ENCODE measurements around the gene NR1H2. TPM values are rescaled to one million over a fixed set of nuclear protein-coding genes. Genes with fewer than 3 reads are reported as not detected.

Gene NR1H2
- total RNA-seq, 1 experiment from 2014 or later, result 38.3 TPM

- intact Hi-C loops (cut with micrococcal nuclease; ENCODE audit: unreplicated experiment), result no loop called here
- no peak overlapping the region for H3K27ac Mint-ChIP-seq (ENCODE audit: unreplicated experiment)
- no peak for DNase-seq
- H3K4me1 Mint-ChIP-seq (ENCODE audit: low read depth, unreplicated experiment), result peaks cover 18% of the 10 kb centered on the region
- H3K9me3 ChIP-seq, result no peaks in the 10 kb centered on the region
- H3K9me3 Mint-ChIP-seq (ENCODE audit: unreplicated experiment), result no peaks in the 10 kb centered on the region
- ChIA-PET CTCF (no interaction called here), POLR2A (interaction anchor here (0.5 kb wide), 1 partner anchor 113 kb away, joined by 3 read pairs; no protein-coding TSS in a partner anchor)
- no peaks in the 10 kb centered on the region for H3K36me3 ChIP-seq (ENCODE audit: control insufficient read depth, insufficient read depth, low read length)
- no peak overlapping the region for H3K4me3 ChIP-seq (ENCODE audit: low read depth, low read length)
- no peak overlapping the region for H3K4me3 Mint-ChIP-seq (ENCODE audit: unreplicated experiment)
- no TSS peak for BruUV-seq (replicated peaks)
- peaks cover 13% of the 10 kb centered on the region for H3K36me3 Mint-ChIP-seq (ENCODE audit: insufficient read depth, unreplicated experiment)
- peaks cover 11% of the 10 kb centered on the region; the same call in 1 of the 2 replicates for H3K4me1 ChIP-seq
- H3K27me3 Mint-ChIP-seq (ENCODE audit: insufficient read depth, unreplicated experiment), result no peaks in the 10 kb centered on the region
- TF ChIP-seq CTCF (IDR thresholded peaks at IDR 0.05; ENCODE audit: insufficient read depth in 1 of 2, low read depth in 1 of 2, low read length in 1 of 2, severe bottlenecking in 1 of 2, unreplicated experiment in 1 of 2), result no peak
- H3K27me3 ChIP-seq (replicated peaks; ENCODE audit: control insufficient read depth, insufficient read depth, low read length), result no peaks in the 10 kb centered on the region
Observed at GRCh38 chr19:50420127-50420526, 43.9 kb downstream of the NR1H2 start.

- Histone ChIP-seq H3K27me3 (replicated peaks; ENCODE audit: control insufficient read depth, insufficient read depth, low read length) (no peaks in the 10 kb centered on the region), H3K9me3 (no peaks in the 10 kb centered on the region), H3K36me3 (ENCODE audit: control insufficient read depth, insufficient read depth, low read length) (no peaks in the 10 kb centered on the region), H3K4me3 (ENCODE audit: low read depth, low read length) (no peak overlapping the region), H3K4me1 (peaks cover 11% of the 10 kb centered on the region; the same call in 1 of the 2 replicates)
- Mint-ChIP-seq H3K4me3 (ENCODE audit: unreplicated experiment) (no peak overlapping the region), H3K27ac (ENCODE audit: unreplicated experiment) (no peak overlapping the region), H3K27me3 (ENCODE audit: insufficient read depth, unreplicated experiment) (no peaks in the 10 kb centered on the region), H3K4me1 (ENCODE audit: low read depth, unreplicated experiment) (peaks cover 18% of the 10 kb centered on the region), H3K9me3 (ENCODE audit: unreplicated experiment) (no peaks in the 10 kb centered on the region), H3K36me3 (ENCODE audit: insufficient read depth, unreplicated experiment) (peaks cover 12% of the 10 kb centered on the region)
- intact Hi-C loops (cut with micrococcal nuclease; ENCODE audit: unreplicated experiment), result no loop called here
- no peak for DNase-seq
- ChIA-PET POLR2A (no interaction called here), CTCF (no interaction called here)
- TF ChIP-seq CTCF (IDR thresholded peaks at IDR 0.05; ENCODE audit: insufficient read depth in 1 of 2, low read depth in 1 of 2, low read length in 1 of 2, severe bottlenecking in 1 of 2, unreplicated experiment in 1 of 2), result no peak
- no TSS peak for BruUV-seq (replicated peaks)
Observed at GRCh38 chr19:50420808-50421207, 44.6 kb downstream of the NR1H2 start.

- CTCF ChIA-PET, result no interaction called here
- no peak for TF ChIP-seq CTCF (IDR thresholded peaks at IDR 0.05; ENCODE audit: insufficient read depth in 1 of 2, low read depth in 1 of 2, low read length in 1 of 2, severe bottlenecking in 1 of 2, unreplicated experiment in 1 of 2)
- no peaks in the 10 kb centered on the region for H3K9me3 ChIP-seq
- H3K27me3 Mint-ChIP-seq (ENCODE audit: insufficient read depth, unreplicated experiment), result no peaks in the 10 kb centered on the region
- no peaks in the 10 kb centered on the region for H3K9me3 Mint-ChIP-seq (ENCODE audit: unreplicated experiment)
- peaks cover 6% of the 10 kb centered on the region for H3K36me3 Mint-ChIP-seq (ENCODE audit: insufficient read depth, unreplicated experiment)
- POLR2A ChIA-PET, result interaction anchor here (0.7 kb wide), 1 partner anchor 19 kb away, joined by 7 read pairs; no protein-coding TSS in a partner anchor
- H3K4me3 Mint-ChIP-seq (ENCODE audit: unreplicated experiment), result no peak overlapping the region
- H3K36me3 ChIP-seq (ENCODE audit: control insufficient read depth, insufficient read depth, low read length), result no peaks in the 10 kb centered on the region
- no peaks in the 10 kb centered on the region for H3K27me3 ChIP-seq (replicated peaks; ENCODE audit: control insufficient read depth, insufficient read depth, low read length)
- H3K4me3 ChIP-seq (ENCODE audit: low read depth, low read length), result no peak overlapping the region
- H3K27ac Mint-ChIP-seq (ENCODE audit: unreplicated experiment), result no peak overlapping the region
- H3K4me1 Mint-ChIP-seq (ENCODE audit: low read depth, unreplicated experiment), result peaks cover 18% of the 10 kb centered on the region
- DNase-seq, result no peak
- intact Hi-C loops (cut with micrococcal nuclease; ENCODE audit: unreplicated experiment), result no loop called here
- peaks cover 11% of the 10 kb centered on the region; the same call in 1 of the 2 replicates for H3K4me1 ChIP-seq
- no TSS peak for BruUV-seq (replicated peaks)
Observed at GRCh38 chr19:50422397-50423278, 46.4 kb downstream of the NR1H2 start.

Data from Caco-2 (cell line).